A549 (cell line): ENCODE results near the gene COL28A1.

Source experiments
- NFE2L2 ChIP-seq: fragments of 150-350 bp; conservative IDR thresholded peaks from 2 replicates; pipeline ENCODE4 v1.6.1; 2014; ENCODE audit warnings: low read length
- PHF8 ChIP-seq: fragments of 200-600 bp; sonication (generic); IDR thresholded peaks from 2 replicates; pipeline ENCODE4 v1.6.1; 2016; ENCODE audit warnings: low read depth, mild to moderate bottlenecking, antibody characterized with exemption, moderate library complexity, borderline replicate concordance
- POLR2A ChIP-seq: IDR thresholded peaks from 2 replicates; pipeline ENCODE4 v1.6.1; 2012; ENCODE audit warnings: mild to moderate bottlenecking, low read length
- RFX5 ChIP-seq: fragments of 450-650 bp; IDR thresholded peaks from 2 replicates; pipeline ENCODE4 v1.7.1; 2014; ENCODE audit warnings: antibody characterized with exemption, mild to moderate bottlenecking, moderate library complexity
- TF ChIP-seq, protein P1 (sequence below): fragments of 250-450 bp; sonication (Bioruptor Pico); IDR thresholded peaks from 2 replicates; pipeline ENCODE4 v1.5.0; 2020; ENCODE audit warnings: low read depth, mild to moderate bottlenecking, moderate library complexity
- TF ChIP-seq, protein P2 (sequence below): fragments of 200-600 bp; sonication (generic); IDR thresholded peaks from 2 replicates; pipeline ENCODE4 v1.6.1; 2016; ENCODE audit warnings: antibody characterized with exemption, mild to moderate bottlenecking, moderate library complexity
- TF ChIP-seq, protein P3 (sequence below): fragments of >200 bp; sonication (Bioruptor Twin); formaldehyde crosslinking; IDR thresholded peaks from 3 replicates; pipeline ENCODE4 v1.5.1; 2016
- TF ChIP-seq, protein P4 (sequence below): fragments of 450-650 bp; IDR thresholded peaks from 2 replicates; pipeline ENCODE4 v1.6.1; 2014; ENCODE audit warnings: antibody characterized with exemption

DNA sequence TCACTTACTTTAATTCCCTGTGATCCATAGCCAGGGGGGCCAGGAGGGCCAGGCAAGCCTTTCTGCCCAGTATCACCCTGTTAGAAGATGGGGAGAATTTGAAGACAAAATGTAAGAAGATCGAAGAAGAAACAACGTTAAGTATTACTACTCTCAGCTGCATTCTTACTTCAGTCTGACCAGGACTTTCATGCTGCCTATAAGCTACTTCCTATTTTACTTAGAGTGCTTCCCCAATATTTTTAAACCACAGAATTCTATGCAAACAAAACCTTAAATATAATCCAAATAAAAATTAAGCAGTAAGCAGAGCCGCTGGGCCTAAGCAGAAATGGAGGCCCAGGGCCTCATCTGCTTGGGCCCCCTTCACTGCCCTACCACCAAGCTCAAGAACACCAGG lies 117.8 kb downstream of the COL28A1 start:
- TF ChIP-seq, protein P1, sequence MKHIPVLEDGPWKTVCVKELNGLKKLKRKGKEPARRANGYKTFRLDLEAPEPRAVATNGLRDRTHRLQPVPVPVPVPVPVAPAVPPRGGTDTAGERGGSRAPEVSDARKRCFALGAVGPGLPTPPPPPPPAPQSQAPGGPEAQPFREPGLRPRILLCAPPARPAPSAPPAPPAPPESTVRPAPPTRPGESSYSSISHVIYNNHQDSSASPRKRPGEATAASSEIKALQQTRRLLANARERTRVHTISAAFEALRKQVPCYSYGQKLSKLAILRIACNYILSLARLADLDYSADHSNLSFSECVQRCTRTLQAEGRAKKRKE: no peak
- TF ChIP-seq, protein P2, sequence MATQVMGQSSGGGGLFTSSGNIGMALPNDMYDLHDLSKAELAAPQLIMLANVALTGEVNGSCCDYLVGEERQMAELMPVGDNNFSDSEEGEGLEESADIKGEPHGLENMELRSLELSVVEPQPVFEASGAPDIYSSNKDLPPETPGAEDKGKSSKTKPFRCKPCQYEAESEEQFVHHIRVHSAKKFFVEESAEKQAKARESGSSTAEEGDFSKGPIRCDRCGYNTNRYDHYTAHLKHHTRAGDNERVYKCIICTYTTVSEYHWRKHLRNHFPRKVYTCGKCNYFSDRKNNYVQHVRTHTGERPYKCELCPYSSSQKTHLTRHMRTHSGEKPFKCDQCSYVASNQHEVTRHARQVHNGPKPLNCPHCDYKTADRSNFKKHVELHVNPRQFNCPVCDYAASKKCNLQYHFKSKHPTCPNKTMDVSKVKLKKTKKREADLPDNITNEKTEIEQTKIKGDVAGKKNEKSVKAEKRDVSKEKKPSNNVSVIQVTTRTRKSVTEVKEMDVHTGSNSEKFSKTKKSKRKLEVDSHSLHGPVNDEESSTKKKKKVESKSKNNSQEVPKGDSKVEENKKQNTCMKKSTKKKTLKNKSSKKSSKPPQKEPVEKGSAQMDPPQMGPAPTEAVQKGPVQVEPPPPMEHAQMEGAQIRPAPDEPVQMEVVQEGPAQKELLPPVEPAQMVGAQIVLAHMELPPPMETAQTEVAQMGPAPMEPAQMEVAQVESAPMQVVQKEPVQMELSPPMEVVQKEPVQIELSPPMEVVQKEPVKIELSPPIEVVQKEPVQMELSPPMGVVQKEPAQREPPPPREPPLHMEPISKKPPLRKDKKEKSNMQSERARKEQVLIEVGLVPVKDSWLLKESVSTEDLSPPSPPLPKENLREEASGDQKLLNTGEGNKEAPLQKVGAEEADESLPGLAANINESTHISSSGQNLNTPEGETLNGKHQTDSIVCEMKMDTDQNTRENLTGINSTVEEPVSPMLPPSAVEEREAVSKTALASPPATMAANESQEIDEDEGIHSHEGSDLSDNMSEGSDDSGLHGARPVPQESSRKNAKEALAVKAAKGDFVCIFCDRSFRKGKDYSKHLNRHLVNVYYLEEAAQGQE: no peak
- TF ChIP-seq, protein P3, sequence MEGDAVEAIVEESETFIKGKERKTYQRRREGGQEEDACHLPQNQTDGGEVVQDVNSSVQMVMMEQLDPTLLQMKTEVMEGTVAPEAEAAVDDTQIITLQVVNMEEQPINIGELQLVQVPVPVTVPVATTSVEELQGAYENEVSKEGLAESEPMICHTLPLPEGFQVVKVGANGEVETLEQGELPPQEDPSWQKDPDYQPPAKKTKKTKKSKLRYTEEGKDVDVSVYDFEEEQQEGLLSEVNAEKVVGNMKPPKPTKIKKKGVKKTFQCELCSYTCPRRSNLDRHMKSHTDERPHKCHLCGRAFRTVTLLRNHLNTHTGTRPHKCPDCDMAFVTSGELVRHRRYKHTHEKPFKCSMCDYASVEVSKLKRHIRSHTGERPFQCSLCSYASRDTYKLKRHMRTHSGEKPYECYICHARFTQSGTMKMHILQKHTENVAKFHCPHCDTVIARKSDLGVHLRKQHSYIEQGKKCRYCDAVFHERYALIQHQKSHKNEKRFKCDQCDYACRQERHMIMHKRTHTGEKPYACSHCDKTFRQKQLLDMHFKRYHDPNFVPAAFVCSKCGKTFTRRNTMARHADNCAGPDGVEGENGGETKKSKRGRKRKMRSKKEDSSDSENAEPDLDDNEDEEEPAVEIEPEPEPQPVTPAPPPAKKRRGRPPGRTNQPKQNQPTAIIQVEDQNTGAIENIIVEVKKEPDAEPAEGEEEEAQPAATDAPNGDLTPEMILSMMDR: no peak
- TF ChIP-seq RFX5: no peak
- TF ChIP-seq POLR2A: no peak
- TF ChIP-seq, protein P4, sequence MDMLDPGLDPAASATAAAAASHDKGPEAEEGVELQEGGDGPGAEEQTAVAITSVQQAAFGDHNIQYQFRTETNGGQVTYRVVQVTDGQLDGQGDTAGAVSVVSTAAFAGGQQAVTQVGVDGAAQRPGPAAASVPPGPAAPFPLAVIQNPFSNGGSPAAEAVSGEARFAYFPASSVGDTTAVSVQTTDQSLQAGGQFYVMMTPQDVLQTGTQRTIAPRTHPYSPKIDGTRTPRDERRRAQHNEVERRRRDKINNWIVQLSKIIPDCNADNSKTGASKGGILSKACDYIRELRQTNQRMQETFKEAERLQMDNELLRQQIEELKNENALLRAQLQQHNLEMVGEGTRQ: no peak
- TF ChIP-seq PHF8: no peak
- TF ChIP-seq NFE2L2: no peak
